Measurements from ENCODE around the gene SGMS1. TPM values are rescaled to one million over a fixed set of nuclear protein-coding genes. Genes with fewer than 3 reads are reported as not detected.

The SGMS1 gene
- total and polyA plus RNA-seq, 4 experiments from 2014 or later: 10.0 to 33.0 (median 20.3) TPM

- Histone ChIP-seq H3K27me3 (ENCODE audit: insufficient read depth, low read length) (no peaks in the 10 kb centered on the region), H3K36me3 (ENCODE audit: insufficient read depth, low read length) (no peaks in the 10 kb centered on the region), H3K4me1 (ENCODE audit: insufficient read depth, low read length) (peaks cover 41% of the 10 kb centered on the region), H3K4me3 (ENCODE audit: low read length in 2 of 2) (peak overlapping the region; percentile 11 to 13), H3K27ac (ENCODE audit: low read depth, low read length) (no peak overlapping the region), H3K9me3 (ENCODE audit: control insufficient read depth in 1 of 2, low read length in 2 of 2) (no peaks in the 10 kb centered on the region)
- Mint-ChIP-seq H3K27ac (peak overlapping the region; percentile 27 to 80 (median 76)), H3K27me3 (no peaks in the 10 kb centered on the region), H3K4me3 (peak overlapping the region; percentile 57 to 85 (median 78)), H3K4me1 (peaks cover 26 to 49% (median 35%) of the 10 kb centered on the region in 4 donors), H3K9me3 (no peaks in the 10 kb centered on the region), H3K36me3 (no peaks in the 10 kb centered on the region)
- POLR2A ChIA-PET (ENCODE audit: partially characterized antibody): interaction anchor here (1.1 to 4.4 kb wide), 4 partner anchors 11 to 569 kb away, joined by 3 to 84 read pairs (median 4); partner anchors contain the start of genes ASAH2B, SGMS1 and WASHC2A
- peak; percentile 53 to 68 (median 60) for DNase-seq
- CTCF ChIA-PET (ENCODE audit: partially characterized antibody): interaction anchor here (1.1 to 4.0 kb wide), 6 partner anchors 10 to 83 kb away, joined by 3 to 30 read pairs (median 4); partner anchors contain the start of gene SGMS1
- intact Hi-C loops (cut with micrococcal nuclease): loop anchor here (1.0 kb wide), 1 partner anchor 12 kb away; no protein-coding TSS in a partner anchor
Observed at GRCh38 chr10:50636618-50637579, 13.1 kb upstream of the SGMS1 start.

DNA sequence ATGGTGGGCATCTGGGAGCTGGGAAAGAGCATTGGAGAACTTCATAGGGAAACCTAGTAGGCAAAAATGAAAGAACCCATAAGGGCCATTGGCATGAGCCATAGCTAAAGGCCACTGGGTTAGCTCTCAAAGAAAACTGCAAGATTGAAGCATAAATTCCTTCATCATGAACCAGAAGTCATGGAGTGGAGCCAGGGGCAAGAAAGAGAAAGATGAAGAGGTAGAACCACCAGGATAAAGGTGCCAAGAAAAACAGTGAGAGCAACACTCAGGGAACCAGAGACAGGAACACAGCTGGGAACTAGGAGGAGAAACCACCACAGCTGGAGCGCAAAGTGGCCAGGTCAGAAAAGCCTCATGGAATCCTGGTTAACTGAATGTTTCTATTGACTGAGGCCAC lies 11.5 kb upstream of the SGMS1 start:
- H3K36me3 ChIP-seq (ENCODE audit: insufficient read depth, low read length): no peaks in the 10 kb centered on the region
- H3K9me3 Mint-ChIP-seq: no peaks in the 10 kb centered on the region
- peaks cover 25 to 49% (median 35%) of the 10 kb centered on the region in 4 donors for H3K4me1 Mint-ChIP-seq
- peak overlapping the region in 3 of 7 donors; percentile 18 to 49 (median 39) for H3K27ac Mint-ChIP-seq
- no peak for DNase-seq
- ChIA-PET CTCF (ENCODE audit: partially characterized antibody) (interaction anchor here (0.9 to 4.0 kb wide), 4 partner anchors 10 to 24 kb away, joined by 3 to 30 read pairs (median 5); partner anchors contain the start of gene SGMS1), POLR2A (ENCODE audit: partially characterized antibody) (interaction anchor here (4.4 kb wide), 1 partner anchor 11 kb away, joined by 84 read pairs; the partner anchor contains the start of gene SGMS1)
- H3K4me3 ChIP-seq (ENCODE audit: low read length in 2 of 2): no peak overlapping the region
- H3K36me3 Mint-ChIP-seq: no peaks in the 10 kb centered on the region
- no peaks in the 10 kb centered on the region for H3K27me3 Mint-ChIP-seq
- H3K27ac ChIP-seq (ENCODE audit: low read depth, low read length): no peak overlapping the region
- H3K9me3 ChIP-seq (ENCODE audit: control insufficient read depth in 1 of 2, low read length in 2 of 2): no peaks in the 10 kb centered on the region
- no peaks in the 10 kb centered on the region for H3K27me3 ChIP-seq (ENCODE audit: insufficient read depth, low read length)
- peaks cover 41% of the 10 kb centered on the region for H3K4me1 ChIP-seq (ENCODE audit: insufficient read depth, low read length)
- peak overlapping the region in 5 of 8 donors; percentile 22 to 50 (median 32) for H3K4me3 Mint-ChIP-seq
- intact Hi-C loops (cut with micrococcal nuclease): no loop called here

DNA sequence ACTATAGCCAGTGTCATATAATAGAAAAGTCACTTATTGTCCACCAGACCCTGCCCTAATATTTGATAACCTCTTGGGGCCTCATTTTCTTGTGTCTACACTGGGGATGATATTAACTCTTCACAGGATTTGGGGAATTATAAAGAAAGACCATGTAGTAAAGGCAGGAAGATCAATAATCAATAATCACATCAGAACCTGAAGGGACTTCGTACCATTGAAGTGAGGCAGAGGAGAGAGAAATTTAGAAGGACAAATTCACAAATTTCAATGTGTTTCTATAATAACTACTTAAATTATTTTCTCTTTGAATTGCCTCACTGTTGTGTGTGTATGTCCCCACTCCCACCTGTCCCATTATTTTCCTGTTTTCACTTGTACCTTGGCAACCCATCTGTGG lies 10.7 kb upstream of the SGMS1 start:
- H3K4me1 Mint-ChIP-seq: peaks cover 25 to 49% (median 35%) of the 10 kb centered on the region in 4 donors
- H3K4me1 ChIP-seq (ENCODE audit: insufficient read depth, low read length): peaks cover 41% of the 10 kb centered on the region
- CTCF ChIA-PET (ENCODE audit: partially characterized antibody): interaction anchor here (4.0 kb wide), 1 partner anchor 12 kb away, joined by 30 read pairs; the partner anchor contains the start of gene SGMS1
- DNase-seq: no peak
- H3K27me3 ChIP-seq (ENCODE audit: insufficient read depth, low read length): no peaks in the 10 kb centered on the region
- POLR2A ChIA-PET (ENCODE audit: partially characterized antibody): interaction anchor here (4.4 kb wide), 1 partner anchor 11 kb away, joined by 84 read pairs; the partner anchor contains the start of gene SGMS1
- peaks cover 0 to 3% of the 10 kb centered on the region in 2 donors for H3K36me3 Mint-ChIP-seq
- H3K36me3 ChIP-seq (ENCODE audit: insufficient read depth, low read length): no peaks in the 10 kb centered on the region
- intact Hi-C loops (cut with micrococcal nuclease): no loop called here
- H3K27me3 Mint-ChIP-seq: no peaks in the 10 kb centered on the region
- H3K9me3 ChIP-seq (ENCODE audit: control insufficient read depth in 1 of 2, low read length in 2 of 2): no peaks in the 10 kb centered on the region
- no peak overlapping the region for H3K27ac Mint-ChIP-seq
- no peak overlapping the region for H3K27ac ChIP-seq (ENCODE audit: low read depth, low read length)
- no peaks in the 10 kb centered on the region for H3K9me3 Mint-ChIP-seq
- no peak overlapping the region for H3K4me3 ChIP-seq (ENCODE audit: low read length in 2 of 2)
- H3K4me3 Mint-ChIP-seq: no peak overlapping the region

DNA sequence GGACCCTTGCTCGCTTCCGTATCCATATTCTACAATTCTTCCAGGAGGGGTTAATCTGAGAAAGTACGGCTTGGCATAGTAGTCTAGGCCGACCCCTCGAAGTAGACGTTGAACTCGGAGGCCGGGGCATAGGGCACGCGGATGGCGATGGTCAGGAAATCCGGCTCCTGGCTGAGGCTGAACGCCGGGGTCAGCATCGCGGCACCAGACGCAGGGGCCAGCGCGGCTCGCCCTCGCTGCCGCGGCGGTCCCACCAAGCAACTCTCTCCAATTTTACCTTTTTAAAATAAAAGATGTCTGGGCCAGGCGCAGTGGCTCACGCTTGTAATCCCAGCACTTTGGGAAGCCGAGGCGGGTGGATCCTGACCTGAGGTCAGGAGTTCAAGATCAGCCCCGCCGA lies 7.3 kb upstream of the SGMS1 start:
- no peak overlapping the region for H3K27ac Mint-ChIP-seq
- Histone ChIP-seq H3K36me3 (ENCODE audit: insufficient read depth, low read length) (no peaks in the 10 kb centered on the region), H3K9me3 (ENCODE audit: control insufficient read depth in 1 of 2, low read length in 2 of 2) (no peaks in the 10 kb centered on the region), H3K27me3 (ENCODE audit: insufficient read depth, low read length) (no peaks in the 10 kb centered on the region), H3K4me1 (ENCODE audit: insufficient read depth, low read length) (peaks cover 22% of the 10 kb centered on the region), H3K27ac (ENCODE audit: low read depth, low read length) (no peak overlapping the region), H3K4me3 (ENCODE audit: low read length in 2 of 2) (no peak overlapping the region)
- no peaks in the 10 kb centered on the region for H3K27me3 Mint-ChIP-seq
- no peaks in the 10 kb centered on the region for H3K9me3 Mint-ChIP-seq
- peaks cover 0 to 3% of the 10 kb centered on the region in 2 donors for H3K36me3 Mint-ChIP-seq
- peaks cover 9 to 19% (median 13%) of the 10 kb centered on the region in 4 donors for H3K4me1 Mint-ChIP-seq
- H3K4me3 Mint-ChIP-seq: no peak overlapping the region
- POLR2A ChIA-PET (ENCODE audit: partially characterized antibody): no interaction called here
- CTCF ChIA-PET (ENCODE audit: partially characterized antibody): no interaction called here
- intact Hi-C loops (cut with micrococcal nuclease): no loop called here
- no peak for DNase-seq

- Histone ChIP-seq H3K27ac (ENCODE audit: low read depth, low read length) (no peak overlapping the region), H3K27me3 (ENCODE audit: insufficient read depth, low read length) (no peaks in the 10 kb centered on the region), H3K4me3 (ENCODE audit: low read length in 2 of 2) (no peak overlapping the region), H3K9me3 (ENCODE audit: control insufficient read depth in 1 of 2, low read length in 2 of 2) (no peaks in the 10 kb centered on the region), H3K36me3 (ENCODE audit: insufficient read depth, low read length) (no peaks in the 10 kb centered on the region), H3K4me1 (ENCODE audit: insufficient read depth, low read length) (peaks cover 17% of the 10 kb centered on the region)
- Mint-ChIP-seq H3K36me3 (peaks cover 3 to 10% of the 10 kb centered on the region in 2 donors), H3K27me3 (no peaks in the 10 kb centered on the region), H3K4me3 (no peak overlapping the region), H3K27ac (no peak overlapping the region), H3K4me1 (peaks cover 9 to 16% (median 13%) of the 10 kb centered on the region in 4 donors), H3K9me3 (no peaks in the 10 kb centered on the region)
- intact Hi-C loops (cut with micrococcal nuclease): loop anchor here (10.0 kb wide), 1 partner anchor 685 kb away; the partner anchor contains the start of genes PARG and TIMM23B
- CTCF ChIA-PET (ENCODE audit: partially characterized antibody): no interaction called here
- POLR2A ChIA-PET (ENCODE audit: partially characterized antibody): no interaction called here
- DNase-seq: no peak
Observed at GRCh38 chr10:50629495-50630122, 5.9 kb upstream of the SGMS1 start.

GRCh38 chr10:50627896-50628295 lies 4.1 kb upstream of the SGMS1 start:
- Mint-ChIP-seq H3K27me3 (no peaks in the 10 kb centered on the region), H3K4me1 (peaks cover 7 to 15% (median 8%) of the 10 kb centered on the region in 4 donors), H3K4me3 (no peak overlapping the region), H3K36me3 (peaks cover 3 to 14% of the 10 kb centered on the region in 2 donors), H3K9me3 (no peaks in the 10 kb centered on the region), H3K27ac (no peak overlapping the region)
- Histone ChIP-seq H3K27me3 (ENCODE audit: insufficient read depth, low read length) (no peaks in the 10 kb centered on the region), H3K9me3 (ENCODE audit: control insufficient read depth in 1 of 2, low read length in 2 of 2) (no peaks in the 10 kb centered on the region), H3K4me3 (ENCODE audit: low read length in 2 of 2) (no peak overlapping the region), H3K36me3 (ENCODE audit: insufficient read depth, low read length) (no peaks in the 10 kb centered on the region), H3K27ac (ENCODE audit: low read depth, low read length) (no peak overlapping the region), H3K4me1 (ENCODE audit: insufficient read depth, low read length) (peaks cover 9% of the 10 kb centered on the region)
- POLR2A ChIA-PET (ENCODE audit: partially characterized antibody): no interaction called here
- intact Hi-C loops (cut with micrococcal nuclease): loop anchor here (10.0 kb wide), 1 partner anchor 683 kb away; the partner anchor contains the start of genes PARG and TIMM23B
- CTCF ChIA-PET (ENCODE audit: partially characterized antibody): interaction anchor here (1.4 kb wide), 1 partner anchor 66 kb away, joined by 3 read pairs; no protein-coding TSS in a partner anchor
- DNase-seq: no peak

All from CD4-positive, alpha-beta memory T cell (primary cell).